Hepatocyte (in vitro differentiated cells): Measurements from ENCODE around the gene IRX2.

ENCODE experiments used
- CTCF ChIP-seq: fragments of 200-600 bp; sonication (generic); IDR thresholded peaks from 2 replicates; pipeline ENCODE4 v1.5.1; 2016; ENCODE audit warnings: antibody characterized with exemption, mild to moderate bottlenecking; ENCODE audit not compliant: poor library complexity
- EZH2 ChIP-seq: fragments of 200-600 bp; sonication (generic); IDR thresholded peaks from 2 replicates; pipeline ENCODE4 v1.6.1; 2016; ENCODE audit warnings: antibody characterized with exemption, mild to moderate bottlenecking, borderline replicate concordance

GRCh38 chr5:2705861-2706260 is 45.6 kb downstream of the IRX2 start:
- TF ChIP-seq CTCF: no peak
- no peak for TF ChIP-seq EZH2
